SK-N-SH (cell line): ENCODE data around the gene STARD8. TPM values are rescaled to one million over a fixed set of nuclear protein-coding genes. Genes with fewer than 3 reads are reported as not detected.

Experiments
- CTCF ChIA-PET: fragments of 300-600, 350-600 bp; formaldehyde crosslinking; extraction: SDS; loops from one replicate; lab custom pipeline; 2021; lab: Yijun Ruan, JAX
- POLR2A ChIA-PET: fragments of 350-600 bp; sonication (Branson Sonifier 250); formaldehyde crosslinking; extraction: SDS; loops from one replicate; lab custom pipeline; 2020; ENCODE audit warnings: antibody characterized with exemption, inconsistent platforms; lab: Yijun Ruan, JAX
- DNase-seq: peaks from one replicate; pipeline ENCODE4 v3.0.0; 2012
- H2AFZ ChIP-seq: fragments of 200-600 bp; sonication (generic); 2 replicates; pipeline ENCODE4 v1.8.1; 2016; ENCODE audit warnings: antibody characterized with exemption, mild to moderate bottlenecking, low read depth
- H3F3A ChIP-seq: fragments of 200-600 bp; sonication (generic); replicated peaks from 2 replicates; pipeline ENCODE3; 2016; ENCODE audit warnings: antibody characterized with exemption, mild to moderate bottlenecking; ENCODE audit not compliant: insufficient read depth
- H3K27ac ChIP-seq, 2 experiments: fragments of 200-500 bp in 1 of 2; fragments of 200-600 bp in 1 of 2; sonication (Bioruptor generic) in 1 of 2; sonication (generic), shearing (Covaris generic) in 1 of 2; 2 replicates each; pipeline versions ENCODE4 v1.5.1 to v1.6.1; 2014 to 2016; ENCODE audit warnings: low read depth in 2 of 2, inconsistent platforms in 1 of 2, low read length in 1 of 2, mild to moderate bottlenecking in 1 of 2, mixed read lengths in 1 of 2
- H3K27me3 ChIP-seq: fragments of 200-600 bp; sonication (generic), shearing (Covaris generic); 2 replicates; pipeline ENCODE4 v1.6.1; 2016; ENCODE audit warnings: mixed run types; ENCODE audit not compliant: insufficient read depth
- H3K36me3 ChIP-seq, 2 experiments: fragments of 200-500 bp in 1 of 2; fragments of 200-600 bp in 1 of 2; sonication (Bioruptor generic) in 1 of 2; sonication (generic) in 1 of 2; replicated peaks in 1 of 2; 2 replicates each; pipeline versions ENCODE3 to v1.5.1; 2014 to 2016; ENCODE audit warnings: low read length in 1 of 2, mild to moderate bottlenecking in 1 of 2; ENCODE audit not compliant: insufficient read depth in 2 of 2, control insufficient read depth in 1 of 2
- H3K4me1 ChIP-seq, 2 experiments: fragments of 200-500 bp in 1 of 2; fragments of 200-600 bp in 1 of 2; sonication (Bioruptor generic) in 1 of 2; sonication (generic), shearing (Covaris generic) in 1 of 2; 2 replicates each; pipeline versions ENCODE4 v1.5.1 to v1.6.1; 2014 to 2016; ENCODE audit warnings: low read depth in 1 of 2, low read length in 1 of 2, mixed run types in 1 of 2; ENCODE audit not compliant: insufficient read depth in 2 of 2, control insufficient read depth in 1 of 2
- H3K4me2 ChIP-seq: fragments of 200-600 bp; sonication (generic), shearing (Covaris generic); 2 replicates; pipeline ENCODE4 v1.6.1; 2017; ENCODE audit warnings: mixed run types
- H3K4me3 ChIP-seq, 2 experiments: fragments of 200-500 bp in 1 of 2; fragments of 200-600 bp in 1 of 2; sonication (Bioruptor generic) in 1 of 2; sonication (generic), shearing (Covaris generic) in 1 of 2; 2 replicates each; pipeline versions ENCODE4 v1.5.1 to v1.8.1; 2014 to 2016; ENCODE audit warnings: low read depth in 2 of 2, inconsistent platforms in 1 of 2, low read length in 1 of 2, mild to moderate bottlenecking in 1 of 2, mixed read lengths in 1 of 2, moderate library complexity in 1 of 2
- H3K79me2 ChIP-seq: fragments of 200-600 bp; sonication (generic); 2 replicates; pipeline ENCODE4 v1.8.1; 2017; ENCODE audit warnings: mild to moderate bottlenecking; ENCODE audit not compliant: insufficient read depth
- H3K9ac ChIP-seq: fragments of 200-600 bp; sonication (generic); 2 replicates; pipeline ENCODE4 v1.6.1; 2017; ENCODE audit warnings: mixed run types
- H3K9me2 ChIP-seq: fragments of 200-600 bp; sonication (generic); 2 replicates; pipeline ENCODE4 v1.6.1; 2017; ENCODE audit warnings: mixed run types
- H3K9me3 ChIP-seq: fragments of 200-600 bp; sonication (generic); 2 replicates; pipeline ENCODE4 v1.6.1; 2017; ENCODE audit warnings: mixed run types, mild to moderate bottlenecking, moderate library complexity
- H4K20me1 ChIP-seq: fragments of 200-600 bp; sonication (generic); 2 replicates; pipeline ENCODE4 v1.6.1; 2017; ENCODE audit warnings: mild to moderate bottlenecking, mixed run types; ENCODE audit not compliant: insufficient read depth
- CHD2 ChIP-seq: fragments of 150-350 bp; IDR thresholded peaks from 2 replicates; pipeline ENCODE4 v1.6.1; 2018; ENCODE audit warnings: low read length; ENCODE audit not compliant: partially characterized antibody
- ELF1 ChIP-seq: IDR thresholded peaks from 2 replicates; pipeline ENCODE4 v1.4.0; 2012
- FOSL2 ChIP-seq: IDR thresholded peaks from 2 replicates; pipeline ENCODE4 v1.4.0; 2012; ENCODE audit warnings: low read depth, mild to moderate bottlenecking, moderate library complexity, borderline replicate concordance
- FOXJ3 ChIP-seq: sonication (generic); formaldehyde crosslinking; IDR thresholded peaks from 2 replicates; pipeline ENCODE4 v1.5.1; 2020; ENCODE audit warnings: mild to moderate bottlenecking, missing genetic modification reagents
- TEAD4 ChIP-seq: IDR thresholded peaks from 2 replicates; pipeline ENCODE4 v1.4.0; 2012; ENCODE audit warnings: mild to moderate bottlenecking, borderline replicate concordance; ENCODE audit not compliant: insufficient read depth
- WGBS: methylation state at CpG from one replicate; pipeline ENCODE4 v1.1.6; 2017; ENCODE audit warnings: low lambda C conversion rate; 5-methylcytosine and 5-hydroxymethylcytosine counted together
- polyA plus RNA-seq, 3 experiments: library from polyadenylated mRNA; depleted of rRNA; stranded (reverse); fragments of >200 nt; gene quantifications; 2 replicates each; pipeline ENCODE4 v1.2.3, GENCODE V29; 2012
- TF ChIP-seq, protein P1 (sequence below): fragments of 200-600 bp; sonication (generic); IDR thresholded peaks from 2 replicates; pipeline ENCODE4 v1.6.1; 2017; ENCODE audit warnings: antibody characterized with exemption, mild to moderate bottlenecking, moderate library complexity
- TF ChIP-seq, protein P2 (sequence below): IDR thresholded peaks from 2 replicates; pipeline ENCODE4 v1.4.0; 2012; ENCODE audit warnings: low read depth
- TF ChIP-seq, protein P3 (sequence below): fragments of 150-350 bp; IDR thresholded peaks from 2 replicates; pipeline ENCODE4 v1.6.1; 2017; ENCODE audit warnings: antibody characterized with exemption, low read length, low read depth, borderline replicate concordance
- TF ChIP-seq, protein P4 (sequence below): IDR thresholded peaks from 2 replicates; pipeline ENCODE4 v1.6.1; 2012; ENCODE audit warnings: mild to moderate bottlenecking, low read depth, low read length, moderate library complexity
- TF ChIP-seq, protein P5 (sequence below): IDR thresholded peaks from 2 replicates; pipeline ENCODE4 v1.4.0; 2012; ENCODE audit warnings: low read depth, borderline replicate concordance

The STARD8 gene
- polyA plus RNA-seq, 1 of the 3 experiments (the other 2 are of a cell fraction): 2.6 TPM

DNA sequence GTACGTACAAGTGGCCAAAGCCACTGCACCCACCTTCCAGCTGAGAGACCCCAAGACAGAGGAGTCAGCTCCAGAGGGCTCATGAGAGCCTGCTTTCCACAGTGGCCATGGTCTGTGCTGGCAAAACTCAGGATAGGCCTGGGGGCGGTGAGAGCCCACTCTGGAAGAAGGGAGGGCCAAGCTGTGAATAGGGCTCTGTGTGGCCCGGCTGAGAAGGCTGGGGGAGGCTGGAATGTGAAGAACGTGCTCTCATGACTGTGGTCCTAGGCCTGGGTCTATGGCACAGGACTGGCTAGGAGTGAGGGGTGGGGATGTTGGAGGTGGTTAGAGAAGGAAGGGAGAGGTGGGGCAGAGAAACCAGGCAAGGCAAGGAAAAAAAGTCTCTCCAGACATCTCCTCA lies 13.3 kb downstream of the STARD8 start:
- Histone ChIP-seq H3K27ac (no peak overlapping the region), H3K79me2 (no peaks in the 10 kb centered on the region), H3K4me3 (no peak overlapping the region), H3K9ac (no peak overlapping the region), H3K36me3 (no peaks in the 10 kb centered on the region), H4K20me1 (no peaks in the 10 kb centered on the region), H2AFZ (no peak overlapping the region), H3F3A (no peaks in the 10 kb centered on the region), H3K9me2 (no peaks in the 10 kb centered on the region), H3K9me3 (no peaks in the 10 kb centered on the region), H3K4me1 (no peaks in the 10 kb centered on the region), H3K4me2 (no peak overlapping the region), H3K27me3 (0 out of 2 replicates have a peak, but pooled peaks cover 4% of the 10 kb centered on the region)
- 57% methylated on average over 4 of the region's 4 CpGs for WGBS
- TF ChIP-seq, protein P1, sequence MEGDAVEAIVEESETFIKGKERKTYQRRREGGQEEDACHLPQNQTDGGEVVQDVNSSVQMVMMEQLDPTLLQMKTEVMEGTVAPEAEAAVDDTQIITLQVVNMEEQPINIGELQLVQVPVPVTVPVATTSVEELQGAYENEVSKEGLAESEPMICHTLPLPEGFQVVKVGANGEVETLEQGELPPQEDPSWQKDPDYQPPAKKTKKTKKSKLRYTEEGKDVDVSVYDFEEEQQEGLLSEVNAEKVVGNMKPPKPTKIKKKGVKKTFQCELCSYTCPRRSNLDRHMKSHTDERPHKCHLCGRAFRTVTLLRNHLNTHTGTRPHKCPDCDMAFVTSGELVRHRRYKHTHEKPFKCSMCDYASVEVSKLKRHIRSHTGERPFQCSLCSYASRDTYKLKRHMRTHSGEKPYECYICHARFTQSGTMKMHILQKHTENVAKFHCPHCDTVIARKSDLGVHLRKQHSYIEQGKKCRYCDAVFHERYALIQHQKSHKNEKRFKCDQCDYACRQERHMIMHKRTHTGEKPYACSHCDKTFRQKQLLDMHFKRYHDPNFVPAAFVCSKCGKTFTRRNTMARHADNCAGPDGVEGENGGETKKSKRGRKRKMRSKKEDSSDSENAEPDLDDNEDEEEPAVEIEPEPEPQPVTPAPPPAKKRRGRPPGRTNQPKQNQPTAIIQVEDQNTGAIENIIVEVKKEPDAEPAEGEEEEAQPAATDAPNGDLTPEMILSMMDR: no peak
- TF ChIP-seq FOXJ3 (CRISPR knock-in tag) (no peak), FOSL2 (no peak), CHD2 (no peak), TEAD4 (no peak), ELF1 (no peak)
- TF ChIP-seq, protein P2, sequence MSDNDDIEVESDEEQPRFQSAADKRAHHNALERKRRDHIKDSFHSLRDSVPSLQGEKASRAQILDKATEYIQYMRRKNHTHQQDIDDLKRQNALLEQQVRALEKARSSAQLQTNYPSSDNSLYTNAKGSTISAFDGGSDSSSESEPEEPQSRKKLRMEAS: no peak
- TF ChIP-seq, protein P3, sequence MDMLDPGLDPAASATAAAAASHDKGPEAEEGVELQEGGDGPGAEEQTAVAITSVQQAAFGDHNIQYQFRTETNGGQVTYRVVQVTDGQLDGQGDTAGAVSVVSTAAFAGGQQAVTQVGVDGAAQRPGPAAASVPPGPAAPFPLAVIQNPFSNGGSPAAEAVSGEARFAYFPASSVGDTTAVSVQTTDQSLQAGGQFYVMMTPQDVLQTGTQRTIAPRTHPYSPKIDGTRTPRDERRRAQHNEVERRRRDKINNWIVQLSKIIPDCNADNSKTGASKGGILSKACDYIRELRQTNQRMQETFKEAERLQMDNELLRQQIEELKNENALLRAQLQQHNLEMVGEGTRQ: no peak
- TF ChIP-seq, protein P4, sequence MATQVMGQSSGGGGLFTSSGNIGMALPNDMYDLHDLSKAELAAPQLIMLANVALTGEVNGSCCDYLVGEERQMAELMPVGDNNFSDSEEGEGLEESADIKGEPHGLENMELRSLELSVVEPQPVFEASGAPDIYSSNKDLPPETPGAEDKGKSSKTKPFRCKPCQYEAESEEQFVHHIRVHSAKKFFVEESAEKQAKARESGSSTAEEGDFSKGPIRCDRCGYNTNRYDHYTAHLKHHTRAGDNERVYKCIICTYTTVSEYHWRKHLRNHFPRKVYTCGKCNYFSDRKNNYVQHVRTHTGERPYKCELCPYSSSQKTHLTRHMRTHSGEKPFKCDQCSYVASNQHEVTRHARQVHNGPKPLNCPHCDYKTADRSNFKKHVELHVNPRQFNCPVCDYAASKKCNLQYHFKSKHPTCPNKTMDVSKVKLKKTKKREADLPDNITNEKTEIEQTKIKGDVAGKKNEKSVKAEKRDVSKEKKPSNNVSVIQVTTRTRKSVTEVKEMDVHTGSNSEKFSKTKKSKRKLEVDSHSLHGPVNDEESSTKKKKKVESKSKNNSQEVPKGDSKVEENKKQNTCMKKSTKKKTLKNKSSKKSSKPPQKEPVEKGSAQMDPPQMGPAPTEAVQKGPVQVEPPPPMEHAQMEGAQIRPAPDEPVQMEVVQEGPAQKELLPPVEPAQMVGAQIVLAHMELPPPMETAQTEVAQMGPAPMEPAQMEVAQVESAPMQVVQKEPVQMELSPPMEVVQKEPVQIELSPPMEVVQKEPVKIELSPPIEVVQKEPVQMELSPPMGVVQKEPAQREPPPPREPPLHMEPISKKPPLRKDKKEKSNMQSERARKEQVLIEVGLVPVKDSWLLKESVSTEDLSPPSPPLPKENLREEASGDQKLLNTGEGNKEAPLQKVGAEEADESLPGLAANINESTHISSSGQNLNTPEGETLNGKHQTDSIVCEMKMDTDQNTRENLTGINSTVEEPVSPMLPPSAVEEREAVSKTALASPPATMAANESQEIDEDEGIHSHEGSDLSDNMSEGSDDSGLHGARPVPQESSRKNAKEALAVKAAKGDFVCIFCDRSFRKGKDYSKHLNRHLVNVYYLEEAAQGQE: no peak
- TF ChIP-seq, protein P5, sequence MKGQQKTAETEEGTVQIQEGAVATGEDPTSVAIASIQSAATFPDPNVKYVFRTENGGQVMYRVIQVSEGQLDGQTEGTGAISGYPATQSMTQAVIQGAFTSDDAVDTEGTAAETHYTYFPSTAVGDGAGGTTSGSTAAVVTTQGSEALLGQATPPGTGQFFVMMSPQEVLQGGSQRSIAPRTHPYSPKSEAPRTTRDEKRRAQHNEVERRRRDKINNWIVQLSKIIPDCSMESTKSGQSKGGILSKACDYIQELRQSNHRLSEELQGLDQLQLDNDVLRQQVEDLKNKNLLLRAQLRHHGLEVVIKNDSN: no peak
- CTCF ChIA-PET: interaction anchor here (1.2 kb wide), 1 partner anchor 13 kb away, joined by 3 read pairs; no protein-coding TSS in a partner anchor
- no peak for DNase-seq
- POLR2A ChIA-PET: no interaction called here
